ENCODE results near the gene LMAN2L.
"Not testable (repeated sequence)": the region's sequence is repeated elsewhere in the genome, so short reads cannot be mapped to it uniquely, and the experiment has no call there.

LMAN2L gene

GRCh38 chr2:96687266-96687665 lies 52.6 kb downstream of the LMAN2L start:
- no peak for FAIRE-seq

GRCh38 chr2:96685577-96686459 lies 54.0 kb downstream of the LMAN2L start:
- FAIRE-seq, result no peak

- no peak for FAIRE-seq
Observed at GRCh38 chr2:96684883-96685576, 54.8 kb downstream of the LMAN2L start.

GRCh38 chr2:96683972-96684820 lies 55.7 kb downstream of the LMAN2L start:
- no peak for FAIRE-seq

GRCh38 chr2:96683307-96683706 lies 56.6 kb downstream of the LMAN2L start:
- FAIRE-seq, result no peak

- FAIRE-seq, result no peak
Observed at GRCh38 chr2:96681540-96681939, 58.3 kb downstream of the LMAN2L start.

- no peak for FAIRE-seq
Observed at GRCh38 chr2:96680561-96681141, 59.2 kb downstream of the LMAN2L start.

GRCh38 chr2:96679848-96680247 lies 60.0 kb downstream of the LMAN2L start:
- no peak for FAIRE-seq

GRCh38 chr2:96669539-96670215 lies 70.2 kb downstream of the LMAN2L start:
- no peak for FAIRE-seq

GRCh38 chr2:96668771-96669170 lies 71.1 kb downstream of the LMAN2L start:
- FAIRE-seq, result no peak

- not testable (repeated sequence) for FAIRE-seq
Observed at GRCh38 chr2:96665717-96666116, 74.1 kb downstream of the LMAN2L start.

- no peak for FAIRE-seq
Observed at GRCh38 chr2:96665083-96665569, 74.7 kb downstream of the LMAN2L start.

GRCh38 chr2:96664366-96664925 lies 75.4 kb downstream of the LMAN2L start:
- no peak for FAIRE-seq

- FAIRE-seq, result no peak
Observed at GRCh38 chr2:96663829-96664228, 76.0 kb downstream of the LMAN2L start.

- FAIRE-seq, result no peak
Observed at GRCh38 chr2:96663177-96663576, 76.7 kb downstream of the LMAN2L start.

GRCh38 chr2:96662360-96662759 lies 77.5 kb downstream of the LMAN2L start:
- no peak for FAIRE-seq

GRCh38 chr2:96661324-96661723 lies 78.5 kb downstream of the LMAN2L start:
- FAIRE-seq, result no peak

GRCh38 chr2:96656540-96656939 lies 83.3 kb downstream of the LMAN2L start:
- no peak for FAIRE-seq

Data from TTC549 (cell line).